H9 (cell line): ENCODE results near the gene PIMREG. TPM values are rescaled to one million over a fixed set of nuclear protein-coding genes. Genes with fewer than 3 reads are reported as not detected.

Source experiments
- DNase-seq: peaks from one replicate; pipeline ENCODE4 v3.0.0-alpha.2; 2017
- H2AFZ ChIP-seq: one replicate; pipeline ENCODE4 v1.6.1; 2013; ENCODE audit warnings: mild to moderate bottlenecking, low read length, control low read depth, moderate library complexity
- H2AK5ac ChIP-seq: 2 replicates; pipeline ENCODE4 v1.6.1; 2013; ENCODE audit warnings: low read length, control low read depth, mixed read lengths; ENCODE audit not compliant: insufficient read length
- H2BK120ac ChIP-seq: one replicate; pipeline ENCODE4 v1.6.1; 2013; ENCODE audit warnings: low read depth, mild to moderate bottlenecking, low read length, control low read depth, inconsistent platforms; ENCODE audit not compliant: poor library complexity, severe bottlenecking
- H2BK12ac ChIP-seq: 2 replicates; pipeline ENCODE4 v1.6.1; 2013; ENCODE audit warnings: low read length, control low read depth, mixed read lengths, low read depth; ENCODE audit not compliant: insufficient read length
- H2BK15ac ChIP-seq: 2 replicates; pipeline ENCODE4 v1.6.1; 2013; ENCODE audit warnings: low read depth, low read length, control low read depth
- H2BK20ac ChIP-seq: one replicate; pipeline ENCODE4 v1.6.1; 2013; ENCODE audit warnings: low read depth, mild to moderate bottlenecking, low read length, control low read depth, inconsistent platforms; ENCODE audit not compliant: poor library complexity, severe bottlenecking
- H2BK5ac ChIP-seq: 2 replicates; pipeline ENCODE4 v1.6.1; 2013; ENCODE audit warnings: low read length, control low read depth, mixed read lengths; ENCODE audit not compliant: insufficient read length
- H3K14ac ChIP-seq: 2 replicates; pipeline ENCODE4 v1.6.1; 2013; ENCODE audit warnings: low read length, control low read depth; ENCODE audit not compliant: insufficient read depth
- H3K18ac ChIP-seq: 2 replicates; pipeline ENCODE4 v1.6.1; 2013; ENCODE audit warnings: low read depth, mild to moderate bottlenecking, mixed read lengths, low read length, control low read depth; ENCODE audit not compliant: insufficient read length
- H3K23ac ChIP-seq: 2 replicates; pipeline ENCODE4 v1.6.1; 2013; ENCODE audit warnings: low read length, control low read depth, mixed read lengths, low read depth; ENCODE audit not compliant: insufficient read length
- H3K23me2 ChIP-seq: 2 replicates; pipeline ENCODE4 v1.6.1; 2013; ENCODE audit warnings: low read depth, mild to moderate bottlenecking, mixed read lengths, low read length, control low read depth; ENCODE audit not compliant: insufficient read length, poor library complexity, severe bottlenecking
- H3K27ac ChIP-seq: 2 replicates; pipeline ENCODE4 v1.5.1; 2013; ENCODE audit warnings: low read length, control low read depth, mixed read lengths, low read depth; ENCODE audit not compliant: insufficient read length
- H3K27me3 ChIP-seq: 2 replicates; pipeline ENCODE4 v1.6.1; 2013; ENCODE audit warnings: low read length, control low read depth, inconsistent platforms; ENCODE audit not compliant: insufficient read depth
- H3K4ac ChIP-seq: 2 replicates; pipeline ENCODE4 v1.6.1; 2013; ENCODE audit warnings: low read depth, mild to moderate bottlenecking, control low read depth, inconsistent platforms, low read length, moderate library complexity
- H3K4me1 ChIP-seq: 2 replicates; pipeline ENCODE4 v1.6.1; 2013; ENCODE audit warnings: low read length, control low read depth, inconsistent platforms; ENCODE audit not compliant: insufficient read depth
- H3K4me2 ChIP-seq: 2 replicates; pipeline ENCODE4 v1.6.1; 2013; ENCODE audit warnings: low read length, control low read depth, mixed read lengths; ENCODE audit not compliant: insufficient read length, insufficient read depth
- H3K56ac ChIP-seq: 2 replicates; pipeline ENCODE4 v1.6.1; 2013; ENCODE audit warnings: low read depth, mild to moderate bottlenecking, mixed read lengths, low read length, control low read depth; ENCODE audit not compliant: insufficient read length
- H3K79me1 ChIP-seq: 2 replicates; pipeline ENCODE4 v1.6.1; 2013; ENCODE audit warnings: low read depth, mild to moderate bottlenecking, moderate library complexity, low read length, control low read depth, inconsistent platforms; ENCODE audit not compliant: insufficient read depth, poor library complexity, severe bottlenecking
- H3K79me2 ChIP-seq: 2 replicates; pipeline ENCODE4 v1.6.1; 2013; ENCODE audit warnings: low read length, control low read depth, inconsistent platforms; ENCODE audit not compliant: insufficient read depth
- H3K9ac ChIP-seq: 2 replicates; pipeline ENCODE4 v1.6.1; 2013; ENCODE audit warnings: low read length, control low read depth, mixed read lengths; ENCODE audit not compliant: insufficient read length; ENCODE audit errors: extremely low read depth
- H3K9me3 ChIP-seq: one replicate; pipeline ENCODE4 v1.6.1; 2013; ENCODE audit warnings: low read depth, low read length, inconsistent platforms; ENCODE audit not compliant: control insufficient read depth
- H3T11ph ChIP-seq: one replicate; pipeline ENCODE4 v1.6.1; 2013; ENCODE audit warnings: mild to moderate bottlenecking, low read length, control low read depth, inconsistent platforms
- H4K20me1 ChIP-seq: one replicate; pipeline ENCODE4 v1.6.1; 2013; ENCODE audit not compliant: control insufficient read depth, insufficient read length, insufficient read depth
- H4K5ac ChIP-seq: 2 replicates; pipeline ENCODE4 v1.6.1; 2013; ENCODE audit warnings: low read depth, mild to moderate bottlenecking, mixed read lengths, low read length, control low read depth; ENCODE audit not compliant: insufficient read length
- H4K8ac ChIP-seq: replicated peaks from 2 replicates; pipeline ENCODE4 v1.6.1; 2013; ENCODE audit warnings: low read length, control low read depth, mixed read lengths, low read depth; ENCODE audit not compliant: insufficient read length
- H4K91ac ChIP-seq: 2 replicates; pipeline ENCODE4 v1.6.1; 2013; ENCODE audit warnings: low read depth, mild to moderate bottlenecking, moderate library complexity, mixed read lengths, low read length, control low read depth; ENCODE audit not compliant: insufficient read length
- H3K27ac Mint-ChIP-seq, 3 experiments: 2 replicates in 2 of 3; 3 replicates in 1 of 3; pipeline ENCODE4 v1.8.0; 2020 to 2021; ENCODE audit warnings: mixed read lengths in 3 of 3, mild to moderate bottlenecking in 1 of 3, moderate library complexity in 1 of 3
- H3K27me3 Mint-ChIP-seq: 2 replicates; pipeline ENCODE4 v1.8.0; 2021; ENCODE audit warnings: low read depth, mild to moderate bottlenecking, moderate library complexity, mixed read lengths
- H3K36me3 Mint-ChIP-seq, 3 experiments: 2 replicates in 2 of 3; 3 replicates in 1 of 3; pipeline ENCODE4 v1.8.0; 2020 to 2021; ENCODE audit warnings: low read depth in 3 of 3, mixed read lengths in 3 of 3; ENCODE audit not compliant: insufficient read depth in 1 of 3
- H3K4me1 Mint-ChIP-seq, 2 experiments: 2 replicates each; pipeline ENCODE4 v1.8.0; 2020; ENCODE audit warnings: mixed read lengths in 2 of 2
- H3K4me3 Mint-ChIP-seq, 2 experiments: 2 replicates in 1 of 2; 3 replicates in 1 of 2; pipeline ENCODE4 v1.8.0; 2020 to 2021; ENCODE audit warnings: mild to moderate bottlenecking in 2 of 2, mixed read lengths in 2 of 2, moderate library complexity in 1 of 2
- H3K9me3 Mint-ChIP-seq, 2 experiments: 2 replicates in 1 of 2; 3 replicates in 1 of 2; pipeline ENCODE4 v1.8.0; 2020; ENCODE audit warnings: mild to moderate bottlenecking in 2 of 2, mixed read lengths in 2 of 2, moderate library complexity in 1 of 2
- CTCF ChIP-seq: fragments of 200-600 bp; sonication (generic); conservative IDR thresholded peaks from 3 replicates; pipeline ENCODE4 v1.8.0; 2021; ENCODE audit warnings: antibody characterized with exemption, mild to moderate bottlenecking
- whole genome bisulfite sequencing: extraction: QIAGEN DNeasy Blood & Tissue Kit; methylation state at CpG from one replicate; pipeline ENCODE4 v1.1.7; 2013; ENCODE audit warnings: missing lambda C conversion rate, low lambda C conversion rate, mixed read lengths; ENCODE audit not compliant: insufficient read length; ENCODE audit errors: extremely low coverage; 5-methylcytosine and 5-hydroxymethylcytosine counted together
- total RNA-seq: library from RNA; stranded (reverse); gene quantifications from 2 replicates; pipeline ENCODE4 v1.2.1, GENCODE V29; 2021

Gene PIMREG
- total RNA-seq, 1 experiment from 2014 or later = 91.6 TPM

DNA sequence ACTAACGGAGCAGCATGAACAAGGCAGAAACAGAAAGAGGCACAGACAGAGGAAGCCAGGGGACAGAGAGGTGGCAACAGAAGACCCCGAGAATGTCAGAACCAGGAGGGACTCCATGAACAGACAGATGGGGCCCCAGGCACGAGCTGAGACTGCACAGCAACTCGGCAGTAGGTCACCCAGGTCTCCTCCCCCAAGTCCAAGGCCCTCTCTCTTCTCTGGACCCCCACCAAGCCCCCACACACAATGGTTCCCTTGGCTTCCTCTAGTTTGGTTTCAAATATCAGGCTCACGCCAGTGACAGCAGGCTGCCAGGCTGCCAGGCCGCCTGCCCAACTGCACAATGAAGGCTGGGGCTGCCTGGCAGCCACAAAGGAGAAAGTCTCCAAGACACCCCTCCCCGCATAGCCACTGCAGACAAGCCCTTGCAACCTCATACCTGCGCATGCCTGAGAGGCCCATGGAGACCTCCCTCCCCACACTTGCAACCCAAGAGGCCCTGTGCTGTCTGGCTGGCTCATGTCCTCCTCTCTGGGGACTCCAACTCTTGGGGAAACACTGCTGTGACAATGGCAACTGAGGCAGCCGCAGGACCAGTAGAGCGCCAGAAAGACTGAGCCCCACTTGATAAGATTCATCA lies 54.8 kb downstream of the PIMREG start:
- Histone ChIP-seq H3K23ac (no peak overlapping the region), H4K8ac (no peak overlapping the region), H4K5ac (no peak overlapping the region), H2BK120ac (no peak overlapping the region), H3K79me1 (no peaks in the 10 kb centered on the region), H3K9me3 (no peaks in the 10 kb centered on the region), H3K27me3 (no peaks in the 10 kb centered on the region), H2AK5ac (no peak overlapping the region), H3K56ac (no peak overlapping the region), H3K23me2 (peaks cover 3% of the 10 kb centered on the region), H3K4ac (no peak overlapping the region), H2BK12ac (no peak overlapping the region), H3K18ac (no peak overlapping the region), H3K4me1 (peaks cover 8% of the 10 kb centered on the region; the same call in 1 of the 2 replicates), H3T11ph (no peak overlapping the region), H3K14ac (no peak overlapping the region), H2BK15ac (no peak overlapping the region), H3K4me2 (no peak overlapping the region), H4K20me1 (no peaks in the 10 kb centered on the region), H3K27ac (no peak overlapping the region), H4K91ac (no peak overlapping the region), H2BK20ac (no peak overlapping the region), H3K79me2 (no peaks in the 10 kb centered on the region), H3K9ac (no peak overlapping the region), H2BK5ac (no peak overlapping the region), H2AFZ (no peak overlapping the region)
- peaks cover 0 to 1% of the 10 kb centered on the region in 2 experiments; a peak in 3 of 5 replicates for H3K9me3 Mint-ChIP-seq
- H3K27me3 Mint-ChIP-seq = peaks cover 12% of the 10 kb centered on the region
- DNase-seq = no peak
- H3K4me1 Mint-ChIP-seq = peaks cover 52 to 56% of the 10 kb centered on the region in 2 experiments
- TF ChIP-seq CTCF = no peak
- no peak overlapping the region for H3K4me3 Mint-ChIP-seq
- WGBS = no CpG with 5 or more reads among the region's 10 CpGs
- H3K27ac Mint-ChIP-seq = no peak overlapping the region
- peaks cover 0 to 6% (median 3%) of the 10 kb centered on the region in 3 experiments; a peak in 1 of 7 replicates for H3K36me3 Mint-ChIP-seq

Other genes starting within 250 kb of the PIMREG start
- gene AIPL1, start 9.3 kb upstream of the PIMREG start, total RNA-seq = 0.24 and 0.57 TPM in 2 replicates
- gene PITPNM3, start 112.1 kb downstream of the PIMREG start, total RNA-seq = 2.7 and 3.4 TPM in 2 replicates
- 37.2 and 37.4 TPM in 2 replicates for gene KIAA0753, start 196.3 kb downstream of the PIMREG start, total RNA-seq
- 170 and 188 TPM in 2 replicates for gene TXNDC17, start 196.6 kb downstream of the PIMREG start, total RNA-seq
- gene MED31, start 207.2 kb downstream of the PIMREG start, total RNA-seq = 9.1 and 11.8 TPM in 2 replicates
- 0.70 and 1.1 TPM in 2 replicates for gene C17orf100, start 207.3 kb downstream of the PIMREG start, total RNA-seq